Measurements from ENCODE around the gene GRAP. TPM values are rescaled to one million over a fixed set of nuclear protein-coding genes. Genes with fewer than 3 reads are reported as not detected.

GRAP gene
- polyA plus RNA-seq, 2 of the 4 experiments (the other 2 are of a cell fraction), result 0.19 TPM

DNA sequence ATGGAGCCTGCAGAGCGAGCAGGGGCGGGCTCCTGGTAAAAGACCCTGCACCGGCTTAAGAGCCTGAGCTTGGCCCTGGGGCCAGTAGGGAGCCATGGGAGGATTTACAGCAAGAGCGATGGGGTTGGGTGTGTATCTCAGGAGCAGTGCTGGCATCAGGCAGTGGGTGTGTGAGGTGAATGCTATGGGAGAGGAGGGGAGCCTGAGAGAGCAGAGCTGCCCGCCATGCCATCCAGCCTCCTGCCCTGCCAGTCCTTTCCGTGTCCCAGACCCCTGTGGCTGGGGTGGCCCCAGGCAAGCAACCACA lies 65.5 kb downstream of the GRAP start:
- peak overlapping the region; percentile 50; the same call in 1 of the 3 replicates for H3K4me2 ChIP-seq
- ChIA-PET POLR2A (no interaction called here), CTCF (interaction anchor here (1.2 to 20.6 kb wide), 4 partner anchors 10 to 23 kb away, joined by 4 to 215 read pairs (median 4); partner anchors contain the start of gene FAM83G)
- no peak for DNase-seq (ENCODE audit: low read depth in 1 of 2, low spot score in 1 of 2)
- no peak for TF ChIP-seq ZC3H11A (IDR thresholded peaks at IDR 0.05)
- TF ChIP-seq FOXS1 (CRISPR knock-in tag; IDR thresholded peaks at IDR 0.05), result no peak
- no peak for TF ChIP-seq PHF8 (IDR thresholded peaks at IDR 0.05; ENCODE audit: borderline replicate concordance, low read depth)
- no peak for TF ChIP-seq RNF2 (IDR thresholded peaks at IDR 0.05; ENCODE audit: borderline replicate concordance, low read depth)
- TF ChIP-seq, protein P1, sequence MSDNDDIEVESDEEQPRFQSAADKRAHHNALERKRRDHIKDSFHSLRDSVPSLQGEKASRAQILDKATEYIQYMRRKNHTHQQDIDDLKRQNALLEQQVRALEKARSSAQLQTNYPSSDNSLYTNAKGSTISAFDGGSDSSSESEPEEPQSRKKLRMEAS (IDR thresholded peaks at IDR 0.05), result no peak
- no peak for TF ChIP-seq MAFK (IDR thresholded peaks at IDR 0.05; ENCODE audit: partially characterized antibody)
- no peak for TF ChIP-seq EHF (CRISPR knock-in tag; IDR thresholded peaks at IDR 0.05)
- no peak for TF ChIP-seq ESRRA (IDR thresholded peaks at IDR 0.05; ENCODE audit: borderline replicate concordance, low read length)
- TF ChIP-seq, protein P2, sequence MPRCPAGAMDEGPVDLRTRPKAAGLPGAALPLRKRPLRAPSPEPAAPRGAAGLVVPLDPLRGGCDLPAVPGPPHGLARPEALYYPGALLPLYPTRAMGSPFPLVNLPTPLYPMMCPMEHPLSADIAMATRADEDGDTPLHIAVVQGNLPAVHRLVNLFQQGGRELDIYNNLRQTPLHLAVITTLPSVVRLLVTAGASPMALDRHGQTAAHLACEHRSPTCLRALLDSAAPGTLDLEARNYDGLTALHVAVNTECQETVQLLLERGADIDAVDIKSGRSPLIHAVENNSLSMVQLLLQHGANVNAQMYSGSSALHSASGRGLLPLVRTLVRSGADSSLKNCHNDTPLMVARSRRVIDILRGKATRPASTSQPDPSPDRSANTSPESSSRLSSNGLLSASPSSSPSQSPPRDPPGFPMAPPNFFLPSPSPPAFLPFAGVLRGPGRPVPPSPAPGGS (IDR thresholded peaks at IDR 0.05), result no peak
- TF ChIP-seq EHMT2 (IDR thresholded peaks at IDR 0.05; ENCODE audit: low read depth), result no peak
- no peak for TF ChIP-seq GATA3 (IDR thresholded peaks at IDR 0.05; ENCODE audit: borderline replicate concordance)
- no peak for TF ChIP-seq CHD4 (IDR thresholded peaks at IDR 0.05; ENCODE audit: borderline replicate concordance)
- no peak for TF ChIP-seq CBX2 (IDR thresholded peaks at IDR 0.05; ENCODE audit: borderline replicate concordance, low read depth)
- peaks cover 24% of the 10 kb centered on the region for H3K4me1 ChIP-seq
- no peak overlapping the region for H3K4me3 ChIP-seq
- ATAC-seq, result peak in 1 of 2 experiments; percentile 2; a peak in 2 of 6 replicates
- WGBS (ENCODE audit: missing lambda C conversion rate), result 97% methylated on average over 6 of the region's 6 CpGs
- FAIRE-seq, result no peak
- H3K27ac ChIP-seq, result peak overlapping the region; percentile 72 to 88
- H3K9me3 ChIP-seq, result no peaks in the 10 kb centered on the region

DNA sequence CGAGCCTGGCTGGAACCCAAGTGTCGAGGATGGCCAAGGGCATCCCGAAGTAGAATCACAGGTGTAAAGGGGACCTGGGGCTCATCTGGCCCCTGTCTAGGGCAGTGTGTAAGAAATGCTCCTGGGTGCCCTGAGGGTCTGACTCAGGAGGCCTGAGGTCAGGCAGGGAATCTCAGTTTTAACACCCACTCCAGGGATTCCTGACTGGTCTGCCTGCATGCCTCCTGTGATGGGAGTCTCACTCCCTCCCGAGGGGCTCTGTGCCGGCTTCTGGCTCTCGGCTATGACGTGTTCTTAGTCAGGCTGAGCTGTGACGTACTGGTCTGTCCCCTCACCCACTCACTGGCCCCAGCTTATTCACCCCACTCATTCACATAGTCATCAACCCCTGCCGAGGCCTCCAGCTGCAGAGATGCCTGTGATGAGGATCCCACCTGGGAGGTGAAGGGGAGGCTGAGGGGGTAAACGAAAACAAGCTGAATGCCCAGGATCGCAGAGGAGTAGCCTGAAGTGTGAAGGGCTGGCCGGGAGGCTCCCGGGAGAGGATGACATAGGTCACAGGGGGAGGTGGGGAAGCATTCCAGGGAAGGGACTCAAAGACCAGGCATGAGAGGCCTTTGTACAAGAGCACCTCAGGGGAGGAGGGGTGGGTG lies 65.9 kb downstream of the GRAP start:
- no peak overlapping the region for H3K4me3 ChIP-seq
- ChIA-PET CTCF (interaction anchor here (1.2 to 20.6 kb wide), 5 partner anchors 10 to 24 kb away, joined by 4 to 215 read pairs (median 5); partner anchors contain the start of gene FAM83G), POLR2A (no interaction called here)
- no peaks in the 10 kb centered on the region for H3K9me3 ChIP-seq
- WGBS (ENCODE audit: missing lambda C conversion rate), result 85% methylated on average over 13 of the region's 13 CpGs
- no peak for TF ChIP-seq HOXB5 (CRISPR knock-in tag; IDR thresholded peaks at IDR 0.05)
- TF ChIP-seq FOSL2 (IDR thresholded peaks at IDR 0.05), result no peak
- no peak for TF ChIP-seq FOSL2 (CRISPR knock-in tag; IDR thresholded peaks at IDR 0.05)
- TF ChIP-seq CEBPB (IDR thresholded peaks at IDR 0.05), result no peak
- TF ChIP-seq, protein P3, sequence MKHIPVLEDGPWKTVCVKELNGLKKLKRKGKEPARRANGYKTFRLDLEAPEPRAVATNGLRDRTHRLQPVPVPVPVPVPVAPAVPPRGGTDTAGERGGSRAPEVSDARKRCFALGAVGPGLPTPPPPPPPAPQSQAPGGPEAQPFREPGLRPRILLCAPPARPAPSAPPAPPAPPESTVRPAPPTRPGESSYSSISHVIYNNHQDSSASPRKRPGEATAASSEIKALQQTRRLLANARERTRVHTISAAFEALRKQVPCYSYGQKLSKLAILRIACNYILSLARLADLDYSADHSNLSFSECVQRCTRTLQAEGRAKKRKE (CRISPR knock-in tag; IDR thresholded peaks at IDR 0.05; ENCODE audit: low read depth), result no peak
- TF ChIP-seq JUN (IDR thresholded peaks at IDR 0.05), result no peak
- ATAC-seq (no peak), FAIRE-seq (no peak), DNase-seq (ENCODE audit: low read depth in 1 of 2, low spot score in 1 of 2) (no peak)
- H3K4me2 ChIP-seq, result no peak overlapping the region
- H3K4me1 ChIP-seq, result peaks cover 24% of the 10 kb centered on the region
- H3K27ac ChIP-seq, result peak overlapping the region; percentile 72 to 88

DNA sequence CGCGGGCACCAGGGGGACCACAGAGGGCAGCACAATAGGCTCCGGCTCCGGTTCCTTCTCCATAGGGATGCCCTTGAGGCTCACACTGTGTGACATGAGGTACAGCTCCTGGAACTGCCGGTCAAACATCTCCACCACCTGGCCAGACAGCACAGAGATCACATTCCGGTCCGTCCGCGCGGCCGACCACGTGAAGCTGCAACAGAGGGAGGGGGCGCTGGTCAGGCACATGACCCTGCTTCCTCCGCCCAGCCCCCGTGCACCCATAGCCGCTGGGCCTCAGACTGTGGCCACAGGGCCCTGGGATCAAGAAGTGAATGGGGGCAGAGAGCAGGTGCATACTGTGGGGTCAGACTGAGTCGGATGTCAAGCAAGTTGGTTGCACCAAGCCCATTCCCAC lies 68.1 kb downstream of the GRAP start:
- H3K4me2 ChIP-seq, result no peak overlapping the region
- TF ChIP-seq, protein P4, sequence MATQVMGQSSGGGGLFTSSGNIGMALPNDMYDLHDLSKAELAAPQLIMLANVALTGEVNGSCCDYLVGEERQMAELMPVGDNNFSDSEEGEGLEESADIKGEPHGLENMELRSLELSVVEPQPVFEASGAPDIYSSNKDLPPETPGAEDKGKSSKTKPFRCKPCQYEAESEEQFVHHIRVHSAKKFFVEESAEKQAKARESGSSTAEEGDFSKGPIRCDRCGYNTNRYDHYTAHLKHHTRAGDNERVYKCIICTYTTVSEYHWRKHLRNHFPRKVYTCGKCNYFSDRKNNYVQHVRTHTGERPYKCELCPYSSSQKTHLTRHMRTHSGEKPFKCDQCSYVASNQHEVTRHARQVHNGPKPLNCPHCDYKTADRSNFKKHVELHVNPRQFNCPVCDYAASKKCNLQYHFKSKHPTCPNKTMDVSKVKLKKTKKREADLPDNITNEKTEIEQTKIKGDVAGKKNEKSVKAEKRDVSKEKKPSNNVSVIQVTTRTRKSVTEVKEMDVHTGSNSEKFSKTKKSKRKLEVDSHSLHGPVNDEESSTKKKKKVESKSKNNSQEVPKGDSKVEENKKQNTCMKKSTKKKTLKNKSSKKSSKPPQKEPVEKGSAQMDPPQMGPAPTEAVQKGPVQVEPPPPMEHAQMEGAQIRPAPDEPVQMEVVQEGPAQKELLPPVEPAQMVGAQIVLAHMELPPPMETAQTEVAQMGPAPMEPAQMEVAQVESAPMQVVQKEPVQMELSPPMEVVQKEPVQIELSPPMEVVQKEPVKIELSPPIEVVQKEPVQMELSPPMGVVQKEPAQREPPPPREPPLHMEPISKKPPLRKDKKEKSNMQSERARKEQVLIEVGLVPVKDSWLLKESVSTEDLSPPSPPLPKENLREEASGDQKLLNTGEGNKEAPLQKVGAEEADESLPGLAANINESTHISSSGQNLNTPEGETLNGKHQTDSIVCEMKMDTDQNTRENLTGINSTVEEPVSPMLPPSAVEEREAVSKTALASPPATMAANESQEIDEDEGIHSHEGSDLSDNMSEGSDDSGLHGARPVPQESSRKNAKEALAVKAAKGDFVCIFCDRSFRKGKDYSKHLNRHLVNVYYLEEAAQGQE (IDR thresholded peaks at IDR 0.05), result no peak
- TF ChIP-seq RARB (CRISPR knock-in tag; IDR thresholded peaks at IDR 0.05), result no peak
- TF ChIP-seq CEBPB (IDR thresholded peaks at IDR 0.05), result no peak
- TF ChIP-seq FOXS1 (CRISPR knock-in tag; IDR thresholded peaks at IDR 0.05), result no peak
- no peak for TF ChIP-seq RAD21 (conservative IDR thresholded peaks at IDR 0.05 in 1 of 2, IDR thresholded peaks at IDR 0.05 in 1 of 2)
- TF ChIP-seq JUN (IDR thresholded peaks at IDR 0.05), result no peak
- TF ChIP-seq RNF2 (IDR thresholded peaks at IDR 0.05; ENCODE audit: borderline replicate concordance, low read depth), result no peak
- no peak for TF ChIP-seq ZNF302 (CRISPR knock-in tag; IDR thresholded peaks at IDR 0.05)
- no peak for TF ChIP-seq MYC (IDR thresholded peaks at IDR 0.05; ENCODE audit: borderline replicate concordance, low read length)
- no peak for TF ChIP-seq MAFK (IDR thresholded peaks at IDR 0.05; ENCODE audit: partially characterized antibody)
- TF ChIP-seq NPAS2 (CRISPR knock-in tag; IDR thresholded peaks at IDR 0.05; ENCODE audit: borderline replicate concordance), result no peak
- H3K27ac ChIP-seq, result no peak overlapping the region
- CTCF ChIA-PET, result interaction anchor here (0.6 to 20.6 kb wide), 7 partner anchors 10 to 695 kb away, joined by 3 to 215 read pairs (median 4); partner anchors contain the start of gene FAM83G
- no peaks in the 10 kb centered on the region for H3K9me3 ChIP-seq
- POLR2A ChIA-PET, result no interaction called here
- no peak overlapping the region for H3K4me3 ChIP-seq
- 95% methylated on average over 16 of the region's 17 CpGs for WGBS (ENCODE audit: missing lambda C conversion rate)
- no peak for ATAC-seq
- peaks cover 24% of the 10 kb centered on the region for H3K4me1 ChIP-seq
- FAIRE-seq, result no peak
- no peak for DNase-seq (ENCODE audit: low read depth in 1 of 2, low spot score in 1 of 2)
